A673 (cell line): ENCODE data around the gene CALR3. TPM values are rescaled to one million over a fixed set of nuclear protein-coding genes. Genes with fewer than 3 reads are reported as not detected.
"Not testable (repeated sequence)": the region's sequence is repeated elsewhere in the genome, so short reads cannot be mapped to it uniquely, and the experiment has no call there.

ENCODE experiments used
- BruUV-seq: library from RNA; stranded (reverse); fragments of 400-500 nt; replicated peaks from 2 replicates; lab custom pipeline; 2021; lab: Mats Ljungman, UMichigan
- CTCF ChIA-PET: fragments of 300-600 bp; sonication (Branson Sonifier 250); formaldehyde crosslinking; loops from one replicate; lab custom pipeline; 2022; ENCODE audit warnings: antibody characterized with exemption; lab: Charles Lee
- POLR2A ChIA-PET: fragments of 300-600 bp; sonication (Branson Sonifier 250); formaldehyde crosslinking; loops from one replicate; lab custom pipeline; 2022; ENCODE audit warnings: antibody characterized with exemption; ENCODE audit not compliant: low non-redundant PET; lab: Charles Lee
- DNase-seq: peaks from one replicate; pipeline ENCODE4 v3.0.0-alpha.2; 2015; ENCODE audit warnings: low spot score
- H3K27ac ChIP-seq: fragments of 200-600 bp; sonication (generic); 2 replicates; pipeline ENCODE4 v1.5.1; 2016; ENCODE audit warnings: mixed run types, low read depth, mild to moderate bottlenecking, mixed read lengths, antibody characterized with exemption, low read length; ENCODE audit not compliant: poor library complexity, severe bottlenecking
- H3K27me3 ChIP-seq: fragments of 200-600 bp; sonication (generic); replicated peaks from 2 replicates; pipeline ENCODE4 v1.6.1; 2017; ENCODE audit warnings: mixed run types, low read depth, mild to moderate bottlenecking, mixed read lengths, antibody characterized with exemption, low read length; ENCODE audit not compliant: insufficient read depth, poor library complexity
- H3K36me3 ChIP-seq: fragments of 200-600 bp; sonication (generic); 2 replicates; pipeline ENCODE4 v1.6.1; 2016; ENCODE audit warnings: mixed run types, mild to moderate bottlenecking, mixed read lengths, antibody characterized with exemption, low read length; ENCODE audit not compliant: insufficient read depth, poor library complexity, severe bottlenecking
- H3K4me1 ChIP-seq: fragments of 200-600 bp; sonication (generic); 2 replicates; pipeline ENCODE4 v1.6.1; 2017; ENCODE audit warnings: mixed run types, mild to moderate bottlenecking, mixed read lengths, antibody characterized with exemption, low read length; ENCODE audit not compliant: insufficient read depth, poor library complexity, severe bottlenecking
- H3K4me3 ChIP-seq: fragments of 200-600 bp; sonication (generic); 2 replicates; pipeline ENCODE4 v1.5.1; 2016; ENCODE audit warnings: low read depth, mixed run types, mild to moderate bottlenecking, mixed read lengths, low read length; ENCODE audit not compliant: poor library complexity, severe bottlenecking
- H3K9me3 ChIP-seq: fragments of 200-600 bp; sonication (generic); 2 replicates; pipeline ENCODE4 v1.6.1; 2016; ENCODE audit warnings: mixed run types, low read depth, mild to moderate bottlenecking, mixed read lengths, antibody characterized with exemption, low read length; ENCODE audit not compliant: poor library complexity, severe bottlenecking
- EZH2 ChIP-seq: fragments of 200-600 bp; sonication (generic); IDR thresholded peaks from 2 replicates; pipeline ENCODE4 v1.6.1; 2017; ENCODE audit warnings: borderline replicate concordance, low read depth, mild to moderate bottlenecking, mixed read lengths, antibody characterized with exemption, low read length; ENCODE audit not compliant: poor library complexity, severe bottlenecking
- intact Hi-C: fragments of 100-400 bp; cut with micrococcal nuclease; formaldehyde crosslinking; loops from one replicate; pipeline ENCODE4 v1.10.0; 2022; ENCODE audit not compliant: unreplicated experiment
- total RNA-seq: library from RNA; stranded (reverse); gene quantifications from 2 replicates; pipeline ENCODE4 v1.2.3, GENCODE V29; 2021
- TF ChIP-seq, protein P1 (sequence below): fragments of 300-800, 200-600 bp; sonication (generic); conservative IDR thresholded peaks from 2 replicates; pipeline ENCODE4 v1.5.1; 2017; ENCODE audit warnings: low read depth, mild to moderate bottlenecking, antibody characterized with exemption, low read length, moderate library complexity, mixed read lengths

Gene CALR3
- total RNA-seq, 1 experiment from 2014 or later = not detected

GRCh38 chr19:16514383-16515019, 18.5 kb upstream of the CALR3 start:
- POLR2A ChIA-PET = no interaction called here
- Histone ChIP-seq H3K27me3 (no peaks in the 10 kb centered on the region), H3K9me3 (no peaks in the 10 kb centered on the region), H3K4me3 (no peak overlapping the region), H3K4me1 (no peaks in the 10 kb centered on the region), H3K36me3 (peaks cover 35% of the 10 kb centered on the region), H3K27ac (no peak overlapping the region)
- intact Hi-C loops = no loop called here
- TF ChIP-seq EZH2 = no peak
- TF ChIP-seq, protein P1, sequence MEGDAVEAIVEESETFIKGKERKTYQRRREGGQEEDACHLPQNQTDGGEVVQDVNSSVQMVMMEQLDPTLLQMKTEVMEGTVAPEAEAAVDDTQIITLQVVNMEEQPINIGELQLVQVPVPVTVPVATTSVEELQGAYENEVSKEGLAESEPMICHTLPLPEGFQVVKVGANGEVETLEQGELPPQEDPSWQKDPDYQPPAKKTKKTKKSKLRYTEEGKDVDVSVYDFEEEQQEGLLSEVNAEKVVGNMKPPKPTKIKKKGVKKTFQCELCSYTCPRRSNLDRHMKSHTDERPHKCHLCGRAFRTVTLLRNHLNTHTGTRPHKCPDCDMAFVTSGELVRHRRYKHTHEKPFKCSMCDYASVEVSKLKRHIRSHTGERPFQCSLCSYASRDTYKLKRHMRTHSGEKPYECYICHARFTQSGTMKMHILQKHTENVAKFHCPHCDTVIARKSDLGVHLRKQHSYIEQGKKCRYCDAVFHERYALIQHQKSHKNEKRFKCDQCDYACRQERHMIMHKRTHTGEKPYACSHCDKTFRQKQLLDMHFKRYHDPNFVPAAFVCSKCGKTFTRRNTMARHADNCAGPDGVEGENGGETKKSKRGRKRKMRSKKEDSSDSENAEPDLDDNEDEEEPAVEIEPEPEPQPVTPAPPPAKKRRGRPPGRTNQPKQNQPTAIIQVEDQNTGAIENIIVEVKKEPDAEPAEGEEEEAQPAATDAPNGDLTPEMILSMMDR = no peak
- no TSS peak for BruUV-seq
- no peak for DNase-seq
- CTCF ChIA-PET = no interaction called here

DNA sequence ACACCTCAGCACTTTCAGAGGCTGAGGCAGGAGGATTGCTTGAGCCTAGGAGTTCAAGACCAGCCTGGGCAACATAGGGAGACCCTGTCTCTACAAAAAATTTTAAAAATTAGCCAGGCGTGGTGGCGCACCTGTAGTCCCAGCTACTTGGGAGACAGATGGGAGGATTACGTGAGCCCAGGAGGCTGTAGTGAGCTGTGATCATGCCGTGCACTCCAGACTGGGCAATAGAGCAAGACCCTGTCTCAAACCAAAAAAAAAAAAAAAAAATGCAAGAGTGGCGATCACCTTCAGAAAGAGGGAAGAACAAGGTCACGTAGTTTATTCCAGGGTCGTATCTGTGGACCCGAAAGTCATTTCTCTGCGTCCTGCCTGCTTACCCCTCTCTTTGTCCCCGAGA, 16.6 kb upstream of the CALR3 start:
- intact Hi-C loops, H3K27me3 ChIP-seq, H3K27ac ChIP-seq, CTCF ChIA-PET, BruUV-seq, H3K9me3 ChIP-seq, DNase-seq, POLR2A ChIA-PET, H3K4me1 ChIP-seq, H3K4me3 ChIP-seq: not testable (repeated sequence)
- peaks cover 16% of the 10 kb centered on the region for H3K36me3 ChIP-seq

- ChIA-PET POLR2A (no interaction called here), CTCF (no interaction called here)
- no peaks in the 10 kb centered on the region for H3K9me3 ChIP-seq
- BruUV-seq = no TSS peak
- DNase-seq = no peak
- H3K4me3 ChIP-seq = no peak overlapping the region
- H3K27ac ChIP-seq = no peak overlapping the region
- intact Hi-C loops = no loop called here
- no peaks in the 10 kb centered on the region for H3K4me1 ChIP-seq
- TF ChIP-seq EZH2 = no peak
- TF ChIP-seq, protein P1 = no peak
- H3K27me3 ChIP-seq = no peaks in the 10 kb centered on the region
- H3K36me3 ChIP-seq = peaks cover 10% of the 10 kb centered on the region
These were observed 13.4 kb upstream of the CALR3 start for GRCh38 chr19:16509141-16510061.
